G401 (cell line): Measurements from ENCODE around the gene OR2M7. TPM values are rescaled to one million over a fixed set of nuclear protein-coding genes. Genes with fewer than 3 reads are reported as not detected.
"Not testable (repeated sequence)": the region's sequence is repeated elsewhere in the genome, so short reads cannot be mapped to it uniquely, and the experiment has no call there.

Experiments
- DNase-seq: peaks from one replicate; pipeline ENCODE4 v3.0.0-alpha.2; 2015; ENCODE audit warnings: low spot score
- in situ Hi-C: cut with HindIII; loops from 2 replicates; pipeline ENCODE4 v1.10.0; 2016; ENCODE audit warnings: low sequenced_read_pairs, mixed read lengths
- total RNA-seq: library from RNA; depleted of rRNA; stranded (reverse); fragments of >200 nt; shearing (Covaris generic); gene quantifications from 2 replicates; pipeline ENCODE4 v1.2.3, GENCODE V29; 2014; rRNA removed

Gene OR2M7
- not detected in 2 replicates for total RNA-seq

- in situ Hi-C loops = no loop called here
- no peak for DNase-seq
Measured at GRCh38 chr1:248324468-248324867, at the start of gene OR2M7. TSS of gene OR2M7 (minus strand) at chr1:248324568. CDS start at chr1:248324568, 0 bp downstream.

GRCh38 chr1:248373761-248374160 is 49.4 kb upstream of the OR2M7 start:
- in situ Hi-C loops = no loop called here
- no peak for DNase-seq

GRCh38 chr1:248372394-248372793 is 48.0 kb upstream of the OR2M7 start:
- no peak for DNase-seq
- in situ Hi-C loops = no loop called here

- no peak for DNase-seq
- in situ Hi-C loops = no loop called here
Measured at GRCh38 chr1:248366609-248367008, 42.2 kb upstream of the OR2M7 start.

GRCh38 chr1:248361121-248361715 is 36.9 kb upstream of the OR2M7 start, which contains the start of gene OR2T4:
TSS of gene OR2T4 (plus strand) at chr1:248361665. CDS start at chr1:248361665, 0 bp downstream.
- in situ Hi-C loops = no loop called here
- DNase-seq = no peak

GRCh38 chr1:248359415-248359814 is 35.0 kb upstream of the OR2M7 start:
- in situ Hi-C loops = no loop called here
- DNase-seq = no peak

- in situ Hi-C loops = no loop called here
- DNase-seq = no peak
Measured at GRCh38 chr1:248348475-248348874, 24.1 kb upstream of the OR2M7 start, which contains the start of gene OR14C36. TSS of gene OR14C36 (plus strand) at chr1:248348775. CDS start at chr1:248348775, 0 bp downstream.

GRCh38 chr1:248343451-248343850 is 19.1 kb upstream of the OR2M7 start:
- no peak for DNase-seq
- in situ Hi-C loops = no loop called here

GRCh38 chr1:248316796-248317195 is 7.6 kb downstream of the OR2M7 start:
- in situ Hi-C loops = no loop called here

GRCh38 chr1:248306740-248307139 is 17.6 kb downstream of the OR2M7 start:
- DNase-seq, in situ Hi-C loops: not testable (repeated sequence)

More at GRCh38 chr1:248316796-248317195, 7.6 kb downstream of the OR2M7 start:
- no peak for DNase-seq

GRCh38 chr1:248306103-248306502 is 18.3 kb downstream of the OR2M7 start:
- no peak for DNase-seq
- in situ Hi-C loops = no loop called here

GRCh38 chr1:248305672-248306071 is 18.7 kb downstream of the OR2M7 start:
- in situ Hi-C loops = not testable (repeated sequence)

GRCh38 chr1:248303324-248303723 is 21.0 kb downstream of the OR2M7 start, which contains the start of gene OR2T12:
TSS of gene OR2T12 (minus strand) at chr1:248303424. CDS start at chr1:248295578, 7,846 bp downstream.
- in situ Hi-C loops = no loop called here
- DNase-seq = no peak

More at GRCh38 chr1:248305672-248306071, 18.7 kb downstream of the OR2M7 start:
- not testable (repeated sequence) for DNase-seq

GRCh38 chr1:248288391-248288790 is 36.0 kb downstream of the OR2M7 start:
- no peak for DNase-seq
- in situ Hi-C loops = no loop called here

GRCh38 chr1:248277876-248278275 is 46.5 kb downstream of the OR2M7 start, which contains the start of gene OR2T33:
TSS of gene OR2T33 (minus strand) at chr1:248277976. CDS start at chr1:248273814, 4,162 bp downstream.
- DNase-seq = no peak
- in situ Hi-C loops = no loop called here

Other genes with a start within 250 kb of the OR2M7 start
- not detected in 2 replicates for gene OR2L13, start 229.4 kb downstream of the OR2M7 start, total RNA-seq
- gene OR2M5, start 179.4 kb downstream of the OR2M7 start, total RNA-seq = not detected in 2 replicates
- gene OR2M2, start 149.7 kb downstream of the OR2M7 start, total RNA-seq = not detected in 2 replicates
- not detected in 2 replicates for gene OR2M3, start 127.3 kb downstream of the OR2M7 start, total RNA-seq
- not detected in 2 replicates for gene OR2M4, start 93.2 kb downstream of the OR2M7 start, total RNA-seq
- not detected in 2 replicates for gene OR2T33, start 46.6 kb downstream of the OR2M7 start, total RNA-seq
- not detected in 2 replicates for gene OR2T12, start 21.1 kb downstream of the OR2M7 start, total RNA-seq
- gene OR14C36, start 24.2 kb upstream of the OR2M7 start, total RNA-seq = not detected in 2 replicates
- not detected in 2 replicates for gene OR2T4, start 37.1 kb upstream of the OR2M7 start, total RNA-seq
- gene OR2T6, start 51.2 kb upstream of the OR2M7 start, total RNA-seq = not detected in 2 replicates
- gene OR2T1, start 78.5 kb upstream of the OR2M7 start, total RNA-seq = not detected in 2 replicates
- gene OR2T2, start 121.1 kb upstream of the OR2M7 start, total RNA-seq = not detected in 2 replicates
- not detected in 2 replicates for gene OR2T3, start 148.8 kb upstream of the OR2M7 start, total RNA-seq
- gene OR2T5, start 164.0 kb upstream of the OR2M7 start, total RNA-seq = not detected in 2 replicates
- gene OR2G6, start 183.5 kb upstream of the OR2M7 start, total RNA-seq = not detected in 2 replicates
- not detected in 2 replicates for gene OR2T29, start 238.2 kb upstream of the OR2M7 start, total RNA-seq